Measurements from ENCODE around the gene ENDOV. TPM values are rescaled to one million over a fixed set of nuclear protein-coding genes. Genes with fewer than 3 reads are reported as not detected.

Gene ENDOV
- total RNA-seq, 1 donor from 2014 or later: 36.1 TPM

DNA sequence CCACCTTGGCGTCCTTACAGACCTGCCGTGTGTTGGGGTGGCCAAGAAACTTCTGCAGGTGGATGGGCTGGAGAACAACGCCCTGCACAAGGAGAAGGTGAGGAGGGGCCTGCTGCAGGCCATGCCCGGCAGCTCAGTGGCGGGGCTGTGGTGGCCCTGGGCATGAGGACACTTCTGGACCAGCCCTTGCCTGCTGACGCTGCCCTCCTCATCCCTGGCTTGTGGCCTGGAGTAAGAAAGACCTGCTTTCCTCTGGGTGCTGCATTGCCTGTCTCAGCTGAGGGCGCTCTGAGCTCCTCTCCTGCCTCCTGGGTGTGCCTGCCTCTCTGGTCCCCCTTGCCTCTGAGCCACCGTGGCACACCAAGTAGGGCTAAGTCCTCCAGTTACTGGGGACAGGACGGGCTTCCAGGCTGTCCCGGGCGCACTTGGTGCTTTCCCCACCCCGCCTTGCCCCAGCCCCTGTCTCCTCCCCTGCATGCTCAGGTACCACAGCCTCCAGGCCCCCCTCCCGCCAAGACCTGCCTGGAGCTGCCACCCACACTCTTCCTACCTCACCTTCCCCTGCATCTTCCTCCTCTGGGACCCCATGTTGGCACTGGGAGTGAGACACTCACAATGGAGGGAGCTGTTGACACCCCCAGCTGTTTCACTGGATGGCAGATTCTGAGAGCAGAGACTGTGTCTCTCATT, 8.7 kb downstream of the ENDOV start:
- no peak for DNase-seq (ENCODE audit: low spot score, unreplicated experiment)
- TF ChIP-seq, protein P1, sequence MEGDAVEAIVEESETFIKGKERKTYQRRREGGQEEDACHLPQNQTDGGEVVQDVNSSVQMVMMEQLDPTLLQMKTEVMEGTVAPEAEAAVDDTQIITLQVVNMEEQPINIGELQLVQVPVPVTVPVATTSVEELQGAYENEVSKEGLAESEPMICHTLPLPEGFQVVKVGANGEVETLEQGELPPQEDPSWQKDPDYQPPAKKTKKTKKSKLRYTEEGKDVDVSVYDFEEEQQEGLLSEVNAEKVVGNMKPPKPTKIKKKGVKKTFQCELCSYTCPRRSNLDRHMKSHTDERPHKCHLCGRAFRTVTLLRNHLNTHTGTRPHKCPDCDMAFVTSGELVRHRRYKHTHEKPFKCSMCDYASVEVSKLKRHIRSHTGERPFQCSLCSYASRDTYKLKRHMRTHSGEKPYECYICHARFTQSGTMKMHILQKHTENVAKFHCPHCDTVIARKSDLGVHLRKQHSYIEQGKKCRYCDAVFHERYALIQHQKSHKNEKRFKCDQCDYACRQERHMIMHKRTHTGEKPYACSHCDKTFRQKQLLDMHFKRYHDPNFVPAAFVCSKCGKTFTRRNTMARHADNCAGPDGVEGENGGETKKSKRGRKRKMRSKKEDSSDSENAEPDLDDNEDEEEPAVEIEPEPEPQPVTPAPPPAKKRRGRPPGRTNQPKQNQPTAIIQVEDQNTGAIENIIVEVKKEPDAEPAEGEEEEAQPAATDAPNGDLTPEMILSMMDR (IDR thresholded peaks at IDR 0.05; ENCODE audit: unreplicated experiment): no peak
- H3K36me3 Mint-ChIP-seq (ENCODE audit: insufficient read depth): no peaks in the 10 kb centered on the region
- H3K9me3 Mint-ChIP-seq (ENCODE audit: low read depth): no peaks in the 10 kb centered on the region
- H3K4me3 Mint-ChIP-seq (ENCODE audit: low read depth): no peak overlapping the region
- peak overlapping the region; percentile 69 for H3K27ac Mint-ChIP-seq
- no peaks in the 10 kb centered on the region for H3K27me3 Mint-ChIP-seq
- H3K4me1 Mint-ChIP-seq (ENCODE audit: low read depth): peaks cover 2% of the 10 kb centered on the region

DNA sequence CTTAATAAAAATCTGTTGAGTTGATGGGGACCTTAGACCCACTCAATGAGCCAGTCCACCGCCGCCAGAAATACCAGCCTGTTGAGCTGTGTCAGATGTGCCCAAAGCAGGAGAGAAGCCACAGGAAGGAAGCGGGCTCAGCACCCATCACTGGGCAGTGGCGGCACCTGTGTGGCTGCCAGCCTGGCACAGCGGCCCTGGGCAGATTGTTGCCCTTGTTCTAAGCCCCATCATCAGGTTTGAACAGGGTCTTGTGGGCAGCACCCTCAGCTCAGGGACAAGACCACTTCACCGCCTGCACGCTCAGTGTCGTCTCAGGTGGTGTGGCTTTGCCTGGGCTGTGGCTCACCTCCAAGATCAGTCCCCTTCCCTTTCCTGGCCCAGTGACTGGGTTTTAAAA, 9.3 kb downstream of the ENDOV start:
- Mint-ChIP-seq H3K4me3 (ENCODE audit: low read depth) (no peak overlapping the region), H3K36me3 (ENCODE audit: insufficient read depth) (no peaks in the 10 kb centered on the region), H3K4me1 (ENCODE audit: low read depth) (peaks cover 2% of the 10 kb centered on the region), H3K9me3 (ENCODE audit: low read depth) (no peaks in the 10 kb centered on the region), H3K27ac (no peak overlapping the region), H3K27me3 (no peaks in the 10 kb centered on the region)
- TF ChIP-seq, protein P1 (IDR thresholded peaks at IDR 0.05; ENCODE audit: unreplicated experiment): no peak
- DNase-seq (ENCODE audit: low spot score, unreplicated experiment): no peak

DNA sequence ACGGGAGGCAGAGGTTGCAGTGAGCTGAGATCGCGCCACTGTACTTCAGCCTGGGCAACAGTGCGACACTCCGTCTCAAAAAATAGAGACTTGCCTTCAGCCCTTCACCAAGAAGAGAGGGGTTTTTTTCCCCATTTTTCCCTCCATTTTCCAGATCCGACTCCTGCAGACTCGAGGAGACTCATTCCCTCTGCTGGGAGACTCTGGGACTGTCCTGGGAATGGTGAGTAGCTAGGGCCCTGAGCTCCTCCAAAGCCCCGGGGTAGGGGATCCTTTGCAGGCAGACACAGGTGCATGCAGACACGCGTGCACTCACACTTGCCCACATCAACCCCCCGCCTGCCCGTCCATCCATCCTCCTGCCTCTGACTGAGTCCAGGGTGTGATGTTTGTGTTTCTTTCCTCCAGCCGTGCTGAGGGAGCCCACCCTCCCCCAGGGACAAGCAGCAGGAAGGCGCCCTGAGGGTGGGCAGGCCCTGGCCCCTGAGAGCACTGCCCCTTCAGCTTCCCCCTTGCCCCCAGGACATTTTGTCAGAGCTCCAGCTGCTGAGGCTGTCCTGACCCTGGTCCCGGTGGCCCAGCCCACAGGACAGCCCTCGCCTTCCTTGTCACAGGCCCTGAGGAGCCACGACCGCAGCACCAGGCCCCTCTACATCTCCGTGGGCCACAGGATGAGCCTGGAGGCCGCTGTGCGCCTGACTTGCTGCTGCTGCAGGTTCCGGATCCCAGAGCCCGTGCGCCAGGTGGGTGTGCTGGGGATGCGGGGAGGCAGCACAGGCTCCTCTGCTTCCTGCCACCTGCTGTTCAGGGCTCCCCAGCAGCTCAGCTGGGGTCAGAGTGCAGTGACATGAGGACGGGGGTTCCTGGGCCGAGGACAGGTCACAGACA, 10.2 kb downstream of the ENDOV start:
- Mint-ChIP-seq H3K9me3 (ENCODE audit: low read depth) (no peaks in the 10 kb centered on the region), H3K27ac (no peak overlapping the region), H3K27me3 (no peaks in the 10 kb centered on the region), H3K4me1 (ENCODE audit: low read depth) (peaks cover 2% of the 10 kb centered on the region), H3K36me3 (ENCODE audit: insufficient read depth) (no peaks in the 10 kb centered on the region), H3K4me3 (ENCODE audit: low read depth) (no peak overlapping the region)
- TF ChIP-seq, protein P1 (IDR thresholded peaks at IDR 0.05; ENCODE audit: unreplicated experiment): no peak
- no peak for DNase-seq (ENCODE audit: low spot score, unreplicated experiment)

DNA sequence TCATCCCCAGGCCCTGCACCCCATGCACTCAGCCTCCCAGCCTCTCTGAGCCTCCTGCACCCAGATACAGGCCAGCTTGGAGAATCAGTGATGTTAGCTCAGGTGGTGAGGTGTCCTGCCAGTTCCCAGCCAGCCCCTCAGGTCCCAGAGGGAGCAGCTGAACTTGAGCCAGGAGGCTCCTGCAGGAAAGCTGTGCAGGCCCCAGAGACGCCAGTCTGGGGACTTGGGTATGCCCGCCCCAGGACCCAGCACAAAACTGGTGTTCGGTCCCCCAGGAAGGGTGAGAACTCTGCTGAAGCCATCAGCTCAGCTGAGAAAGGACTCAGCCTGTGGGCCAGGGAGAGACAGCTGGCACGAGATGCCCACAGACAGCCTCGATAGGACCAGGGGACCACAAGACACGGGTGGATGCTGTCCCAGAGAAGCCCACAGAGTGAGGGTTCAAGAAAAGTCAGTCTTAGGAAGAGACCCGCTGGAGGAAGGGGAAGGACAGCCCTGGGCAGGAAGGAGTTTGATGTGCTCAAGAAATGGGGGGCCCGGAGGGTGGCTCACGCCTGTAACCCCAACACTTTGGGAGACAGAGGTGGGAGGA, 11.0 kb downstream of the ENDOV start:
- Mint-ChIP-seq H3K9me3 (ENCODE audit: low read depth) (no peaks in the 10 kb centered on the region), H3K27ac (no peak overlapping the region), H3K4me3 (ENCODE audit: low read depth) (no peak overlapping the region), H3K27me3 (no peaks in the 10 kb centered on the region), H3K4me1 (ENCODE audit: low read depth) (peaks cover 2% of the 10 kb centered on the region), H3K36me3 (ENCODE audit: insufficient read depth) (no peaks in the 10 kb centered on the region)
- DNase-seq (ENCODE audit: low spot score, unreplicated experiment): no peak
- TF ChIP-seq, protein P1 (IDR thresholded peaks at IDR 0.05; ENCODE audit: unreplicated experiment): no peak

DNA sequence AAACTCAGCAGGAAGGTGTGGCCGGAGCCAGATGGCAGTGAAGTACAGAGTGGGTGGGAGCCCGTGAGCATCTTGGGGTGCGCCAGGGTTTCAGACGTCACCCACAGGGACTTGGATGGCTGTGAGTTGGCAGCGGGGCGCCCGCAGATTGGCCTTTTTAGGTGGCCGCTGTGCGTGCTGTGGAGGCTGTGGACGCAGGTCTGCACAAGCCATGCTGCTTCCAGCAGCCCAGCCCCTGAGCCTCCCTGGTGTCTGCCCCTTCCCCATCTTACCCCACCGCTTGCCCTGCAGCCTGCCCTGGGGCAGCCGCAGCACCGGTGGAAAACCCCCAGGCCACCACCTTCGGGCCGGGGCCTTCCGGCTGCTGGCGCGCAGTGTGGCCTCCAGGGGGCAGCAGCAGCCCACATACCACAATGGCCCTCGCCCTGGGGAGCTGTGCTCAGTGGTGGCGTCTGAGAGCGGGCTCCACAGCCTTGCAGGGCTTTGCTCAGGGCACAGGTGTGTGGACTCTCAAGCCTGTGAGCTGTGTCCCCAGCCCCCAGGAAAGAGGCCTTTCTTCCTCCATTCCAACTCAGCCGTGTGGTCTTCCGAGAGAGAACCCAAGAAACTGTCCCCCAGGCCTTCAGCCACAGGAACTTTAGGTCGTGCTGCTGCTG, 11.8 kb downstream of the ENDOV start:
- TF ChIP-seq, protein P1 (IDR thresholded peaks at IDR 0.05; ENCODE audit: unreplicated experiment): peak; percentile 95
- no peaks in the 10 kb centered on the region for H3K27me3 Mint-ChIP-seq
- H3K4me1 Mint-ChIP-seq (ENCODE audit: low read depth): peaks cover 2% of the 10 kb centered on the region
- H3K4me3 Mint-ChIP-seq (ENCODE audit: low read depth): no peak overlapping the region
- DNase-seq (ENCODE audit: low spot score, unreplicated experiment): peak; percentile 85
- no peaks in the 10 kb centered on the region for H3K9me3 Mint-ChIP-seq (ENCODE audit: low read depth)
- no peak overlapping the region for H3K27ac Mint-ChIP-seq
- no peaks in the 10 kb centered on the region for H3K36me3 Mint-ChIP-seq (ENCODE audit: insufficient read depth)
